K562 (cell line): ENCODE measurements around the gene ATP6V0D1. TPM values are rescaled to one million over a fixed set of nuclear protein-coding genes. Genes with fewer than 3 reads are reported as not detected.

Experiments
- BCL6 ChIP-seq: fragments of 250-450 bp; sonication (Bioruptor Pico); IDR thresholded peaks from 2 replicates; pipeline ENCODE4 v1.4.0; 2020
- EP400 ChIP-seq: fragments of 450-650 bp; IDR thresholded peaks from 2 replicates; pipeline ENCODE4 v1.6.1; 2017; ENCODE audit warnings: antibody characterized with exemption, mild to moderate bottlenecking, moderate library complexity
- FIP1L1 ChIP-seq: fragments of 200-400 bp; formaldehyde crosslinking; IDR thresholded peaks from 2 replicates; pipeline ENCODE4 v1.6.1; 2018; ENCODE audit warnings: mild to moderate bottlenecking, low read depth, low read length; ENCODE audit not compliant: poor library complexity, severe bottlenecking
- FOSL1 ChIP-seq: fragments of 200-800 bp; sonication (Bioruptor generic); conservative IDR thresholded peaks from 2 replicates; pipeline ENCODE4 v1.6.1; 2016; ENCODE audit warnings: missing genetic modification characterization, missing compliant biosample characterization
- POLR2AphosphoS2 ChIP-seq: IDR thresholded peaks from 2 replicates; pipeline ENCODE4 v1.6.1; 2012; ENCODE audit warnings: low read length, improper control_type of control experiment
- RCOR1 ChIP-seq, 2 experiments: IDR thresholded peaks; 2 replicates each; pipeline ENCODE4 v1.6.1; 2012; ENCODE audit warnings: low read depth in 2 of 2, low read length in 2 of 2, borderline replicate concordance in 1 of 2, improper control_type of control experiment in 1 of 2
- RERE ChIP-seq: sonication (generic); formaldehyde crosslinking; IDR thresholded peaks from 2 replicates; pipeline ENCODE4 v1.8.0; 2023; ENCODE audit warnings: missing genetic modification reagents, mild to moderate bottlenecking, borderline replicate concordance
- RUNX1 ChIP-seq: sonication (generic); IDR thresholded peaks from 2 replicates; pipeline ENCODE4 v1.6.1; 2016; ENCODE audit warnings: antibody characterized with exemption, low read depth
- SAFB2 ChIP-seq: fragments of 200-400 bp; formaldehyde crosslinking; IDR thresholded peaks from 2 replicates; pipeline ENCODE4 v1.6.1; 2018; ENCODE audit warnings: borderline replicate concordance, low read length, low read depth, moderate library complexity; ENCODE audit not compliant: severe bottlenecking
- SIX5 ChIP-seq, 2 experiments: IDR thresholded peaks; 2 replicates each; pipeline ENCODE4 v1.6.1; 2011; ENCODE audit warnings: low read length in 2 of 2, borderline replicate concordance in 1 of 2, low read depth in 1 of 2, mild to moderate bottlenecking in 1 of 2, moderate library complexity in 1 of 2; ENCODE audit not compliant: insufficient read depth in 1 of 2
- ZNF12 ChIP-seq: sonication (generic); formaldehyde crosslinking; IDR thresholded peaks from 2 replicates; pipeline ENCODE4 v1.4.0; 2020; ENCODE audit warnings: mild to moderate bottlenecking, missing genetic modification reagents
- ZNF121 ChIP-seq: sonication (generic); formaldehyde crosslinking; conservative IDR thresholded peaks from 2 replicates; pipeline ENCODE4 v1.8.0; 2022; ENCODE audit warnings: missing genetic modification reagents
- ZNF253 ChIP-seq: fragments of 250-450 bp; sonication (Bioruptor Pico); conservative IDR thresholded peaks from 2 replicates; pipeline ENCODE4 v1.6.1; 2021; ENCODE audit warnings: mild to moderate bottlenecking
- polyA plus RNA-seq, 8 experiments: library from polyadenylated mRNA; depleted of rRNA in 4 of 8; stranded (reverse) in 5 of 8; unstranded in 3 of 8; fragments of >200 nt; fragmentation: Nextera tagmentation in 2 of 8; fragmentation: Illumina TruSeq in 1 of 8; extraction: Ambion mirVana in 2 of 8; extraction: Trizol in 1 of 8; gene quantifications; 2 replicates each; pipeline versions ENCODE4 v1.2.1 to v1.2.3, GENCODE V29; 2011 to 2014; ENCODE audit warnings: inconsistent platforms in 1 of 8, missing spikeins in 1 of 8
- total RNA-seq, 7 experiments: library from RNA; depleted of rRNA in 6 of 7; stranded (reverse); fragments of >200 nt in 6 of 7; fragmentation: Illumina TruSeq in 2 of 7; extraction: Trizol in 2 of 7; gene quantifications; 2 replicates each; pipeline versions ENCODE4 v1.2.1 to v1.2.3, GENCODE V29; 2011 to 2021; ENCODE audit warnings: low replicate concordance in 1 of 7
- TF ChIP-seq, protein P1 (sequence below), 3 experiments: fragments of 200-800 bp in 1 of 3; sonication (Bioruptor generic) in 1 of 3; sonication (generic) in 1 of 3; formaldehyde crosslinking in 1 of 3; IDR thresholded peaks; 2 replicates each; pipeline versions ENCODE4 v1.6.1 to v1.8.0; 2016 to 2022; ENCODE audit warnings: mild to moderate bottlenecking in 2 of 3, missing compliant biosample characterization in 2 of 3, missing genetic modification characterization in 2 of 3, missing genetic modification reagents in 1 of 3
- TF ChIP-seq, protein P2 (sequence below): fragments of 250-450 bp; sonication (Bioruptor Pico); IDR thresholded peaks from 2 replicates; pipeline ENCODE4 v1.5.0; 2021; ENCODE audit warnings: mild to moderate bottlenecking, moderate library complexity

ATP6V0D1 gene
- total and polyA plus RNA-seq, 9 of the 15 experiments (the other 6 are each of a cell fraction or from before 2014, with no cell fraction given) = 23.2 to 69.7 (median 45.6) TPM

- TF ChIP-seq FIP1L1 (peak; percentile 16), ZNF253 (CRISPR knock-in tag) (no peak), ZNF121 (no peak), SIX5 (IDR thresholded peaks at IDR 0.05; ENCODE audit: borderline replicate concordance in 1 of 2, insufficient read depth in 1 of 2, low read depth in 1 of 2, low read length in 2 of 2) (no peak), RUNX1 (no peak), ZNF12 (CRISPR knock-in tag) (no peak), POLR2AphosphoS2 (no peak), EP400 (no peak), SAFB2 (no peak), FOSL1 (no peak), RCOR1 (IDR thresholded peaks at IDR 0.05; ENCODE audit: borderline replicate concordance in 1 of 2, low read depth in 2 of 2, low read length in 2 of 2) (no peak), RERE (no peak), BCL6 (no peak)
- TF ChIP-seq, protein P1, sequence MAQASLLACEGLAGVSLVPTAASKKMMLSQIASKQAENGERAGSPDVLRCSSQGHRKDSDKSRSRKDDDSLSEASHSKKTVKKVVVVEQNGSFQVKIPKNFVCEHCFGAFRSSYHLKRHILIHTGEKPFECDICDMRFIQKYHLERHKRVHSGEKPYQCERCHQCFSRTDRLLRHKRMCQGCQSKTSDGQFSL (CRISPR knock-in tag; IDR thresholded peaks at IDR 0.05) = peak; percentile 57; the same call in 1 of the 2 replicates
- TF ChIP-seq, protein P1 (tag; IDR thresholded peaks at IDR 0.05) = no peak
- TF ChIP-seq, protein P2, sequence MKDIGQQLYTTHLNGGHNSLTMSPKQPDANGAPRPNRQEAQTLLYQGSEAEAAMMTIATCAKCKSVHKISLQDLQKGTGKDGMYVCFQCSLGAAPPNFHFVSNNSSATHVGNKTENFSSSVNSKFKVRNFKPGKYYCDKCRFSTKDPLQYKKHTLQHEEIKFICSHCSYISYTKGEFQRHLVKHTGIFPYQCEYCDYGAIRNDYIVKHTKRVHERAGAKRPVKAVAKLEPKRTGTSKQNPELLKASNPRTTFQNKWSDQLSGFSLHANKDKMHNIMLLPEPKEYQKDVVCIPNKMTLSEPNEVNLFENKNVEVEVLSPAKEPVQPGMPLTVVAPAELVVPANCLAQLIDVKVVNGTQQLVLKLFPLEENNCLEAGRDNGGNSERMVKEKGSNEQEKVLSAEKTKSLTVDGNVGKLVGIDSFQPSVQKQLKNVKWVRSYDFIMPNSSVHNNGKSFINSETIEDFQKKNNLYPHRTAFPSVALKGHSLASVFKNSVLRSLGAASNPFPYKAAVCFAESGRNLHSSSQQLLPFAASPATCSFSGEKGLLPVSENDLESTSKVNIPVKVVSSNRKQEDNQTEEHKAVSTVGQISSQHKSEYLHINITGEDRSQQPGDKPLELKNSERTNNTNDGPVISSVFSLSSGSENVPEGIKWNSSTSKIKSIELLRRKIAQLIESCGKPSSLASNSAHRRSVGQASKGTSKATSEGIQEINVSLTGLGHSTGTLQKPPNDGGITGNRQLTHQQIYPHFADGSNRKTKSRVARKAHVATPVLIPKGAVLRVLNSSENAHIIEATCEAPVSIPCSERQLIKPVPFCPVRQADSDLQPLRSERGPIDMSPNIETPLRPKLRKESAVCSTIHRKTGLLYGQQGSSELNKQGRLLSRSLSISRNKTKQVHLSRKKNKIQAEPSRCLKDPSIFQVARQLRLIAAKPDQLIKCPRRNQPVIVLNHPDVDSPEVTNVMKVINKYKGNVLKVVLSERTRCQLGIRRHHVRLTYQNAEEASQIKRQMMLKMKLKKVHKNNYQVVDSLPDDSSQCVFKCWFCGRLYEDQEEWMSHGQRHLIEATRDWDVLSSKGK (CRISPR knock-in tag) = no peak
These were observed 49.3 kb upstream of the ATP6V0D1 start (continued) for GRCh38 chr16:67530013-67530939.
